K562 (cell line): ENCODE data around the gene FNBP1. TPM values are rescaled to one million over a fixed set of nuclear protein-coding genes. Genes with fewer than 3 reads are reported as not detected.

Source experiments
- CBFB ChIP-seq: sonication (generic); formaldehyde crosslinking; IDR thresholded peaks from 2 replicates; pipeline ENCODE4 v1.4.0; 2020; ENCODE audit warnings: mild to moderate bottlenecking, missing genetic modification reagents
- POLR2G ChIP-seq: fragments of 200-400 bp; formaldehyde crosslinking; IDR thresholded peaks from 2 replicates; pipeline ENCODE4 v1.6.1; 2017; ENCODE audit warnings: low read depth, mild to moderate bottlenecking, antibody characterized with exemption, low read length, moderate library complexity
- SRSF3 ChIP-seq: fragments of 200-400 bp; formaldehyde crosslinking; IDR thresholded peaks from 2 replicates; pipeline ENCODE4 v1.6.1; 2016; ENCODE audit warnings: mild to moderate bottlenecking, low read length, moderate library complexity; ENCODE audit not compliant: insufficient read depth
- ZZZ3 ChIP-seq: fragments of 450-650 bp; IDR thresholded peaks from 2 replicates; pipeline ENCODE4 v1.6.1; 2016; ENCODE audit warnings: antibody characterized with exemption, mild to moderate bottlenecking, moderate library complexity
- polyA plus RNA-seq, 8 experiments: library from polyadenylated mRNA; depleted of rRNA in 4 of 8; stranded (reverse) in 5 of 8; unstranded in 3 of 8; fragments of >200 nt; fragmentation: Nextera tagmentation in 2 of 8; fragmentation: Illumina TruSeq in 1 of 8; extraction: Ambion mirVana in 2 of 8; extraction: Trizol in 1 of 8; gene quantifications; 2 replicates each; pipeline versions ENCODE4 v1.2.1 to v1.2.3, GENCODE V29; 2011 to 2014; ENCODE audit warnings: inconsistent platforms in 1 of 8, missing spikeins in 1 of 8
- total RNA-seq, 7 experiments: library from RNA; depleted of rRNA in 6 of 7; stranded (reverse); fragments of >200 nt in 6 of 7; fragmentation: Illumina TruSeq in 2 of 7; extraction: Trizol in 2 of 7; gene quantifications; 2 replicates each; pipeline versions ENCODE4 v1.2.1 to v1.2.3, GENCODE V29; 2011 to 2021; ENCODE audit warnings: low replicate concordance in 1 of 7
- TF ChIP-seq, protein P1 (sequence below): sonication (generic); formaldehyde crosslinking; IDR thresholded peaks from 2 replicates; pipeline ENCODE4 v1.8.0; 2022; ENCODE audit warnings: mild to moderate bottlenecking, missing genetic modification reagents
- TF ChIP-seq, protein P2 (sequence below): fragments of 250-450 bp; sonication (Bioruptor Pico); IDR thresholded peaks from 2 replicates; pipeline ENCODE4 v1.8.0; 2021; ENCODE audit warnings: mild to moderate bottlenecking, moderate library complexity
- TF ChIP-seq, protein P3 (sequence below): fragments of 450-650 bp; IDR thresholded peaks from 2 replicates; pipeline ENCODE4 v1.6.1; 2014; ENCODE audit warnings: low read depth, mild to moderate bottlenecking, moderate library complexity, borderline replicate concordance
- TF ChIP-seq, protein P4 (sequence below): fragments of 450-650 bp; formaldehyde crosslinking; IDR thresholded peaks from 2 replicates; pipeline ENCODE4 v1.4.0; 2022; ENCODE audit warnings: missing genetic modification characterization
- TF ChIP-seq, protein P5 (sequence below): fragments of 450-650 bp; formaldehyde crosslinking; IDR thresholded peaks from 2 replicates; pipeline ENCODE4 v1.4.0; 2020; ENCODE audit warnings: mild to moderate bottlenecking, moderate library complexity
- TF ChIP-seq, protein P6 (sequence below): sonication (generic); formaldehyde crosslinking; IDR thresholded peaks from 2 replicates; pipeline ENCODE4 v1.8.1; 2023; ENCODE audit warnings: mild to moderate bottlenecking, missing genetic modification reagents
- TF ChIP-seq, protein P7 (sequence below): fragments of 250-450 bp; sonication (Bioruptor Pico); IDR thresholded peaks from 2 replicates; pipeline ENCODE4 v1.4.0; 2020

Gene FNBP1
- total and polyA plus RNA-seq, 9 of the 15 experiments (the other 6 are each of a cell fraction or from before 2014, with no cell fraction given): 1.8 to 14.9 (median 7.6) TPM

DNA sequence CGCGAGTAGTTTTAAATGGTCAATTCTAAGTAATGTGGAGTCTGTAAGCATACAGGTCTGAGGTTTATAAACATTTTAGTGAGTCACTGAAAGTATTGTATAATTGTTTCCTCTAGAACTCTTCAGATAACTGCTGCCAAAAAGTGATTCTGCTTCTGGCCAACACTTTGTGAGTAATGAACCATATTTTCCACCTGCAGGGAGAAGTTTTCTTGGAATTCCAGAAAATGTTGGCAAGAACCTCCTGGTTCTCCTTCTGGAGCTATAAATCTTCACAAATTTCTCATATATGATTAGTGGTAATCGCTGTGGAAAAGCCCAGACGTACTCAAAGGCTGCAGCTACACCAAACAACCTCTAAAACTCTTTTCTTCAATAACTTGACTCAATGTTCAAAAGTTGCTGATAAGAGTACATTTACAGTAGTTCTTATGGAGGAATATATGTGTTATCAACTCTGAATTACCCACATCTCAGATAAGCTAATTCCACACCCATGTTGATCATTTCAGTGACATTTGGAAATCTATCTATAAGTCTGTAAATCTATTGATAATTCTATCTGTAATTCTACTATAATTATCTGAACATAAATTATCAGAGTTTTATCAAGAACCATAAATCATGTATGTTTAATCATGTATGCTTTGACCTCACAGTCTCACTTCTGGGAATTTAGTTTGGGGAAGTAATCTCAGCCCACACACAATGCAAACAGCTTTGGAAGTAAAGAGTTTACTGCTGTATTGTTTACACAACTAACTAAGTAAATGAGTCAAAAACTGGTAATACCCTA, 74.1 kb downstream of the FNBP1 start (continued):
- TF ChIP-seq SRSF3 (no peak), POLR2G (no peak), CBFB (CRISPR knock-in tag) (no peak), ZZZ3 (no peak)
- TF ChIP-seq, protein P1, sequence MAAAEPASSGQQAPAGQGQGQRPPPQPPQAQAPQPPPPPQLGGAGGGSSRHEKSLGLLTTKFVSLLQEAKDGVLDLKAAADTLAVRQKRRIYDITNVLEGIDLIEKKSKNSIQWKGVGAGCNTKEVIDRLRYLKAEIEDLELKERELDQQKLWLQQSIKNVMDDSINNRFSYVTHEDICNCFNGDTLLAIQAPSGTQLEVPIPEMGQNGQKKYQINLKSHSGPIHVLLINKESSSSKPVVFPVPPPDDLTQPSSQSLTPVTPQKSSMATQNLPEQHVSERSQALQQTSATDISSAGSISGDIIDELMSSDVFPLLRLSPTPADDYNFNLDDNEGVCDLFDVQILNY (CRISPR knock-in tag): no peak
- TF ChIP-seq, protein P2, sequence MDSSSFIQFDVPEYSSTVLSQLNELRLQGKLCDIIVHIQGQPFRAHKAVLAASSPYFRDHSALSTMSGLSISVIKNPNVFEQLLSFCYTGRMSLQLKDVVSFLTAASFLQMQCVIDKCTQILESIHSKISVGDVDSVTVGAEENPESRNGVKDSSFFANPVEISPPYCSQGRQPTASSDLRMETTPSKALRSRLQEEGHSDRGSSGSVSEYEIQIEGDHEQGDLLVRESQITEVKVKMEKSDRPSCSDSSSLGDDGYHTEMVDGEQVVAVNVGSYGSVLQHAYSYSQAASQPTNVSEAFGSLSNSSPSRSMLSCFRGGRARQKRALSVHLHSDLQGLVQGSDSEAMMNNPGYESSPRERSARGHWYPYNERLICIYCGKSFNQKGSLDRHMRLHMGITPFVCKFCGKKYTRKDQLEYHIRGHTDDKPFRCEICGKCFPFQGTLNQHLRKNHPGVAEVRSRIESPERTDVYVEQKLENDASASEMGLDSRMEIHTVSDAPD (CRISPR knock-in tag): no peak
- TF ChIP-seq, protein P3, sequence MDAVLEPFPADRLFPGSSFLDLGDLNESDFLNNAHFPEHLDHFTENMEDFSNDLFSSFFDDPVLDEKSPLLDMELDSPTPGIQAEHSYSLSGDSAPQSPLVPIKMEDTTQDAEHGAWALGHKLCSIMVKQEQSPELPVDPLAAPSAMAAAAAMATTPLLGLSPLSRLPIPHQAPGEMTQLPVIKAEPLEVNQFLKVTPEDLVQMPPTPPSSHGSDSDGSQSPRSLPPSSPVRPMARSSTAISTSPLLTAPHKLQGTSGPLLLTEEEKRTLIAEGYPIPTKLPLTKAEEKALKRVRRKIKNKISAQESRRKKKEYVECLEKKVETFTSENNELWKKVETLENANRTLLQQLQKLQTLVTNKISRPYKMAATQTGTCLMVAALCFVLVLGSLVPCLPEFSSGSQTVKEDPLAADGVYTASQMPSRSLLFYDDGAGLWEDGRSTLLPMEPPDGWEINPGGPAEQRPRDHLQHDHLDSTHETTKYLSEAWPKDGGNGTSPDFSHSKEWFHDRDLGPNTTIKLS: no peak
- TF ChIP-seq, protein P4, sequence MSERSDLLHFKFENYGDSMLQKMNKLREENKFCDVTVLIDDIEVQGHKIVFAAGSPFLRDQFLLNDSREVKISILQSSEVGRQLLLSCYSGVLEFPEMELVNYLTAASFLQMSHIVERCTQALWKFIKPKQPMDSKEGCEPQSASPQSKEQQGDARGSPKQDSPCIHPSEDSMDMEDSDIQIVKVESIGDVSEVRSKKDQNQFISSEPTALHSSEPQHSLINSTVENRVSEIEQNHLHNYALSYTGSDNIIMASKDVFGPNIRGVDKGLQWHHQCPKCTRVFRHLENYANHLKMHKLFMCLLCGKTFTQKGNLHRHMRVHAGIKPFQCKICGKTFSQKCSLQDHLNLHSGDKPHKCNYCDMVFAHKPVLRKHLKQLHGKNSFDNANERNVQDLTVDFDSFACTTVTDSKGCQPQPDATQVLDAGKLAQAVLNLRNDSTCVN (CRISPR knock-in tag): no peak
- TF ChIP-seq, protein P5, sequence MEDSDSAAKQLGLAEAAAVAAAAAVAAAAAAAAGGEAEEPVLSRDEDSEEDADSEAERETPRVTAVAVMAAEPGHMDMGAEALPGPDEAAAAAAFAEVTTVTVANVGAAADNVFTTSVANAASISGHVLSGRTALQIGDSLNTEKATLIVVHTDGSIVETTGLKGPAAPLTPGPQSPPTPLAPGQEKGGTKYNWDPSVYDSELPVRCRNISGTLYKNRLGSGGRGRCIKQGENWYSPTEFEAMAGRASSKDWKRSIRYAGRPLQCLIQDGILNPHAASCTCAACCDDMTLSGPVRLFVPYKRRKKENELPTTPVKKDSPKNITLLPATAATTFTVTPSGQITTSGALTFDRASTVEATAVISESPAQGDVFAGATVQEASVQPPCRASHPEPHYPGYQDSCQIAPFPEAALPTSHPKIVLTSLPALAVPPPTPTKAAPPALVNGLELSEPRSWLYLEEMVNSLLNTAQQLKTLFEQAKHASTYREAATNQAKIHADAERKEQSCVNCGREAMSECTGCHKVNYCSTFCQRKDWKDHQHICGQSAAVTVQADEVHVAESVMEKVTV: no peak
- TF ChIP-seq, protein P6, sequence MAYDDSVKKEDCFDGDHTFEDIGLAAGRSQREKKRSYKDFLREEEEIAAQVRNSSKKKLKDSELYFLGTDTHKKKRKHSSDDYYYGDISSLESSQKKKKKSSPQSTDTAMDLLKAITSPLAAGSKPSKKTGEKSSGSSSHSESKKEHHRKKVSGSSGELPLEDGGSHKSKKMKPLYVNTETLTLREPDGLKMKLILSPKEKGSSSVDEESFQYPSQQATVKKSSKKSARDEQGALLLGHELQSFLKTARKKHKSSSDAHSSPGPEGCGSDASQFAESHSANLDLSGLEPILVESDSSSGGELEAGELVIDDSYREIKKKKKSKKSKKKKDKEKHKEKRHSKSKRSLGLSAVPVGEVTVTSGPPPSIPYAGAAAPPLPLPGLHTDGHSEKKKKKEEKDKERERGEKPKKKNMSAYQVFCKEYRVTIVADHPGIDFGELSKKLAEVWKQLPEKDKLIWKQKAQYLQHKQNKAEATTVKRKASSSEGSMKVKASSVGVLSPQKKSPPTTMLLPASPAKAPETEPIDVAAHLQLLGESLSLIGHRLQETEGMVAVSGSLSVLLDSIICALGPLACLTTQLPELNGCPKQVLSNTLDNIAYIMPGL (CRISPR knock-in tag): no peak
- TF ChIP-seq, protein P7, sequence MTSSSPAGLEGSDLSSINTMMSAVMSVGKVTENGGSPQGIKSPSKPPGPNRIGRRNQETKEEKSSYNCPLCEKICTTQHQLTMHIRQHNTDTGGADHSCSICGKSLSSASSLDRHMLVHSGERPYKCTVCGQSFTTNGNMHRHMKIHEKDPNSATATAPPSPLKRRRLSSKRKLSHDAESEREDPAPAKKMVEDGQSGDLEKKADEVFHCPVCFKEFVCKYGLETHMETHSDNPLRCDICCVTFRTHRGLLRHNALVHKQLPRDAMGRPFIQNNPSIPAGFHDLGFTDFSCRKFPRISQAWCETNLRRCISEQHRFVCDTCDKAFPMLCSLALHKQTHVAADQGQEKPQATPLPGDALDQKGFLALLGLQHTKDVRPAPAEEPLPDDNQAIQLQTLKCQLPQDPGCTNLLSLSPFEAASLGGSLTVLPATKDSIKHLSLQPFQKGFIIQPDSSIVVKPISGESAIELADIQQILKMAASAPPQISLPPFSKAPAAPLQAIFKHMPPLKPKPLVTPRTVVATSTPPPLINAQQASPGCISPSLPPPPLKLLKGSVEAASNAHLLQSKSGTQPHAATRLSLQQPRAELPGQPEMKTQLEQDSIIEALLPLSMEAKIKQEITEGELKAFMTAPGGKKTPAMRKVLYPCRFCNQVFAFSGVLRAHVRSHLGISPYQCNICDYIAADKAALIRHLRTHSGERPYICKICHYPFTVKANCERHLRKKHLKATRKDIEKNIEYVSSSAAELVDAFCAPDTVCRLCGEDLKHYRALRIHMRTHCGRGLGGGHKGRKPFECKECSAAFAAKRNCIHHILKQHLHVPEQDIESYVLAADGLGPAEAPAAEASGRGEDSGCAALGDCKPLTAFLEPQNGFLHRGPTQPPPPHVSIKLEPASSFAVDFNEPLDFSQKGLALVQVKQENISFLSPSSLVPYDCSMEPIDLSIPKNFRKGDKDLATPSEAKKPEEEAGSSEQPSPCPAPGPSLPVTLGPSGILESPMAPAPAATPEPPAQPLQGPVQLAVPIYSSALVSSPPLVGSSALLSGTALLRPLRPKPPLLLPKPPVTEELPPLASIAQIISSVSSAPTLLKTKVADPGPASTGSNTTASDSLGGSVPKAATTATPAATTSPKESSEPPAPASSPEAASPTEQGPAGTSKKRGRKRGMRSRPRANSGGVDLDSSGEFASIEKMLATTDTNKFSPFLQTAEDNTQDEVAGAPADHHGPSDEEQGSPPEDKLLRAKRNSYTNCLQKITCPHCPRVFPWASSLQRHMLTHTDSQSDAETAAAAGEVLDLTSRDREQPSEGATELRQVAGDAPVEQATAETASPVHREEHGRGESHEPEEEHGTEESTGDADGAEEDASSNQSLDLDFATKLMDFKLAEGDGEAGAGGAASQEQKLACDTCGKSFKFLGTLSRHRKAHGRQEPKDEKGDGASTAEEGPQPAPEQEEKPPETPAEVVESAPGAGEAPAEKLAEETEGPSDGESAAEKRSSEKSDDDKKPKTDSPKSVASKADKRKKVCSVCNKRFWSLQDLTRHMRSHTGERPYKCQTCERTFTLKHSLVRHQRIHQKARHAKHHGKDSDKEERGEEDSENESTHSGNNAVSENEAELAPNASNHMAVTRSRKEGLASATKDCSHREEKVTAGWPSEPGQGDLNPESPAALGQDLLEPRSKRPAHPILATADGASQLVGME (CRISPR knock-in tag): no peak
